Measurements from ENCODE around the gene FCSK. TPM values are rescaled to one million over a fixed set of nuclear protein-coding genes. Genes with fewer than 3 reads are reported as not detected.

The FCSK gene
- total RNA-seq, 1 experiment from 2014 or later = 13.7 TPM

GRCh38 chr16:70421473-70422311, 32.7 kb upstream of the FCSK start:
- Mint-ChIP-seq H3K36me3 (ENCODE audit: insufficient read depth, unreplicated experiment) (peaks cover 16% of the 10 kb centered on the region), H3K27ac (ENCODE audit: low read depth, unreplicated experiment) (no peak overlapping the region), H3K4me3 (ENCODE audit: unreplicated experiment) (no peak overlapping the region), H3K4me1 (ENCODE audit: insufficient read depth, unreplicated experiment) (no peaks in the 10 kb centered on the region), H3K27me3 (ENCODE audit: insufficient read depth, unreplicated experiment) (no peaks in the 10 kb centered on the region), H3K9me3 (ENCODE audit: unreplicated experiment) (no peaks in the 10 kb centered on the region)
- intact Hi-C loops (cut with micrococcal nuclease) = no loop called here
- CTCF ChIA-PET = interaction anchor here (0.7 kb wide), 1 partner anchor 17 kb away, joined by 3 read pairs; the partner anchor contains the start of gene ST3GAL2
- DNase-seq (ENCODE audit: unreplicated experiment) = no peak
- POLR2A ChIA-PET = interaction anchor here (0.6 to 1.4 kb wide), 4 partner anchors 10 to 102 kb away, joined by 3 to 5 read pairs (median 3); partner anchors contain the start of gene COG4
- no TSS peak for BruUV-seq (replicated peaks)
- no peak for TF ChIP-seq CTCF (IDR thresholded peaks at IDR 0.05; ENCODE audit: unreplicated experiment)

GRCh38 chr16:70422543-70422942, 31.9 kb upstream of the FCSK start:
- ChIA-PET CTCF (interaction anchor here (0.7 kb wide), 1 partner anchor 16 kb away, joined by 3 read pairs; the partner anchor contains the start of gene ST3GAL2), POLR2A (interaction anchor here (1.0 to 1.4 kb wide), 3 partner anchors 11 to 76 kb away, joined by 3 to 5 read pairs (median 3); partner anchors contain the start of gene DDX19A)
- Mint-ChIP-seq H3K27me3 (ENCODE audit: insufficient read depth, unreplicated experiment) (no peaks in the 10 kb centered on the region), H3K4me1 (ENCODE audit: insufficient read depth, unreplicated experiment) (peaks cover 3% of the 10 kb centered on the region), H3K36me3 (ENCODE audit: insufficient read depth, unreplicated experiment) (peaks cover 16% of the 10 kb centered on the region), H3K9me3 (ENCODE audit: unreplicated experiment) (no peaks in the 10 kb centered on the region), H3K4me3 (ENCODE audit: unreplicated experiment) (no peak overlapping the region), H3K27ac (ENCODE audit: low read depth, unreplicated experiment) (no peak overlapping the region)
- no peak for TF ChIP-seq CTCF (IDR thresholded peaks at IDR 0.05; ENCODE audit: unreplicated experiment)
- DNase-seq (ENCODE audit: unreplicated experiment) = no peak
- BruUV-seq (replicated peaks) = no TSS peak
- intact Hi-C loops (cut with micrococcal nuclease) = no loop called here

- no TSS peak for BruUV-seq (replicated peaks)
- intact Hi-C loops (cut with micrococcal nuclease) = loop anchor here (1.0 kb wide), 1 partner anchor 23 kb away; no protein-coding TSS in a partner anchor
- ChIA-PET POLR2A (interaction anchor here (1.0 to 1.2 kb wide), 3 partner anchors 11 to 81 kb away, joined by 3 to 4 read pairs (median 3); partner anchors contain the start of genes DDX19A and ST3GAL2), CTCF (interaction anchor here (0.5 kb wide), 1 partner anchor 38 kb away, joined by 4 read pairs; no protein-coding TSS in a partner anchor)
- H3K4me1 Mint-ChIP-seq (ENCODE audit: insufficient read depth, unreplicated experiment) = peaks cover 30% of the 10 kb centered on the region
- peak overlapping the region; percentile 75 for H3K27ac Mint-ChIP-seq (ENCODE audit: low read depth, unreplicated experiment)
- no peak for DNase-seq (ENCODE audit: unreplicated experiment)
- H3K27me3 Mint-ChIP-seq (ENCODE audit: insufficient read depth, unreplicated experiment) = no peaks in the 10 kb centered on the region
- peak overlapping the region; percentile 8 for H3K4me3 Mint-ChIP-seq (ENCODE audit: unreplicated experiment)
- H3K9me3 Mint-ChIP-seq (ENCODE audit: unreplicated experiment) = no peaks in the 10 kb centered on the region
- TF ChIP-seq CTCF (IDR thresholded peaks at IDR 0.05; ENCODE audit: unreplicated experiment) = no peak
- H3K36me3 Mint-ChIP-seq (ENCODE audit: insufficient read depth, unreplicated experiment) = peaks cover 14% of the 10 kb centered on the region
These were observed 26.6 kb upstream of the FCSK start for GRCh38 chr16:70427786-70428177.

Measured in MCF 10A (cell line).